Stimulated activated CD4-positive, alpha-beta T cell treated with anti-CD3 and anti-CD28 coated beads, Interleukin-1b, Interleukin-23, amount 100 ng/mL, for 24 hours (primary cell): ENCODE results near the gene PMVK.
"Not testable (repeated sequence)": the region's sequence is repeated elsewhere in the genome, so short reads cannot be mapped to it uniquely, and the experiment has no call there.

ENCODE experiments used
- DNase-seq, 4 experiments: peaks; one replicate each; pipeline ENCODE4 v3.0.0-alpha.2; 2020; ENCODE audit warnings: low read depth in 4 of 4, low spot score in 1 of 4

PMVK gene

GRCh38 chr1:154925335-154926170 is 11.0 kb downstream of the PMVK start:
- DNase-seq: no peak

GRCh38 chr1:154923695-154924094 is 12.8 kb downstream of the PMVK start:
- no peak for DNase-seq

GRCh38 chr1:154913273-154913672 is 23.2 kb downstream of the PMVK start:
- no peak for DNase-seq

- DNase-seq: no peak
Measured at GRCh38 chr1:154912755-154913154, 23.8 kb downstream of the PMVK start.

- DNase-seq: no peak
Measured at GRCh38 chr1:154911691-154912550, 24.6 kb downstream of the PMVK start.

GRCh38 chr1:154910851-154911250 is 25.7 kb downstream of the PMVK start:
- DNase-seq: no peak

GRCh38 chr1:154908937-154909336 is 27.6 kb downstream of the PMVK start:
- no peak for DNase-seq

GRCh38 chr1:154908129-154908528 is 28.4 kb downstream of the PMVK start:
- not testable (repeated sequence) for DNase-seq

- DNase-seq: no peak
Measured at GRCh38 chr1:154906621-154907081, 29.9 kb downstream of the PMVK start.

- no peak for DNase-seq
Measured at GRCh38 chr1:154902938-154903566, 33.5 kb downstream of the PMVK start.

- DNase-seq: no peak
Measured at GRCh38 chr1:154901591-154901990, 34.9 kb downstream of the PMVK start.

- no peak for DNase-seq
Measured at GRCh38 chr1:154899041-154899440, 37.5 kb downstream of the PMVK start.

GRCh38 chr1:154896771-154897286 is 39.7 kb downstream of the PMVK start:
- no peak for DNase-seq

GRCh38 chr1:154895798-154896197 is 40.7 kb downstream of the PMVK start:
- no peak for DNase-seq

- no peak for DNase-seq
Measured at GRCh38 chr1:154891452-154891851, 45.1 kb downstream of the PMVK start.

GRCh38 chr1:154888757-154889156 is 47.8 kb downstream of the PMVK start:
- DNase-seq: no peak

GRCh38 chr1:154886281-154887015 is 50.1 kb downstream of the PMVK start:
- no peak for DNase-seq

GRCh38 chr1:154884869-154885701 is 51.4 kb downstream of the PMVK start:
- DNase-seq: no peak

- DNase-seq: no peak
Measured at GRCh38 chr1:154883919-154884868, 52.3 kb downstream of the PMVK start.
